CD4-positive, alpha-beta T cell (primary cell): Measurements from ENCODE around the gene GAPDH. TPM values are rescaled to one million over a fixed set of nuclear protein-coding genes. Genes with fewer than 3 reads are reported as not detected.

Experiments
- ATAC-seq: fragments of 200-7000 bp; cut with Tn5 transposase; one replicate; pipeline ENCODE4 v1.10.0; 2022; ENCODE audit warnings: mild to moderate bottlenecking; ENCODE audit not compliant: poor library complexity
- CTCF ChIA-PET: fragments of 350-600 bp; sonication (Branson Sonifier 250); formaldehyde crosslinking; loops from one replicate; lab custom pipeline; 2021; ENCODE audit warnings: antibody characterized with exemption, inconsistent platforms; lab: Charles Lee
- POLR2A ChIA-PET: fragments of 350-600 bp; sonication (Branson Sonifier 250); formaldehyde crosslinking; loops from one replicate; lab custom pipeline; 2021; ENCODE audit warnings: antibody characterized with exemption, inconsistent platforms; lab: Charles Lee
- DNase-seq, 14 experiments: peaks; one replicate each; pipeline ENCODE4 v3.0.0-alpha.2; 2013 to 2020; ENCODE audit warnings: mixed read lengths in 2 of 14
- H3K27ac ChIP-seq, 2 donors: one replicate each; pipeline versions ENCODE4 v1.5.1 to v1.7.0; 2013; ENCODE audit warnings: low read length in 2 of 2, low read depth in 1 of 2, mild to moderate bottlenecking in 1 of 2
- H3K27me3 ChIP-seq, 2 experiments: 1 replicate in 1 of 2; 2 replicates in 1 of 2; pipeline versions ENCODE4 v1.6.1 to v1.7.0; 2013; ENCODE audit warnings: low read length in 2 of 2, control low read depth in 1 of 2, mild to moderate bottlenecking in 1 of 2, moderate library complexity in 1 of 2; ENCODE audit not compliant: insufficient read depth in 2 of 2, control insufficient read depth in 1 of 2
- H3K36me3 ChIP-seq: one replicate; pipeline ENCODE4 v1.6.1; 2013; ENCODE audit warnings: low read length, control low read depth; ENCODE audit not compliant: insufficient read depth
- H3K4me1 ChIP-seq: one replicate; pipeline ENCODE4 v1.6.1; 2013; ENCODE audit warnings: low read length, control low read depth; ENCODE audit not compliant: insufficient read depth
- H3K4me3 ChIP-seq: one replicate; pipeline ENCODE4 v1.5.1; 2013; ENCODE audit warnings: mild to moderate bottlenecking, low read length, moderate library complexity
- H3K9me3 ChIP-seq, 2 experiments: 1 replicate in 1 of 2; 2 replicates in 1 of 2; pipeline versions ENCODE4 v1.6.1 to v1.7.0; 2013; ENCODE audit warnings: low read length in 2 of 2, mild to moderate bottlenecking in 2 of 2, control low read depth in 1 of 2, moderate library complexity in 1 of 2; ENCODE audit not compliant: control insufficient read depth in 1 of 2, insufficient read depth in 1 of 2
- H3K27ac Mint-ChIP-seq: one replicate; pipeline ENCODE4 v1.8.0; 2020; ENCODE audit warnings: mixed read lengths
- H3K27me3 Mint-ChIP-seq: one replicate; pipeline ENCODE4 v1.8.0; 2021; ENCODE audit warnings: mixed read lengths
- H3K36me3 Mint-ChIP-seq: one replicate; pipeline ENCODE4 v1.8.0; 2021; ENCODE audit warnings: low read depth, mixed read lengths
- H3K4me1 Mint-ChIP-seq: one replicate; pipeline ENCODE4 v1.8.0; 2021; ENCODE audit warnings: low read depth, mixed read lengths
- H3K4me3 Mint-ChIP-seq: one replicate; pipeline ENCODE4 v1.8.0; 2020; ENCODE audit warnings: mild to moderate bottlenecking, mixed read lengths
- H3K9me3 Mint-ChIP-seq: one replicate; pipeline ENCODE4 v1.8.0; 2020; ENCODE audit warnings: mixed read lengths
- CTCF ChIP-seq: fragments of 200-600 bp; IDR thresholded peaks from one replicate; pipeline ENCODE4 v1.8.0; 2022; ENCODE audit warnings: antibody characterized with exemption, mild to moderate bottlenecking
- intact Hi-C, 2 experiments: fragments of 100-400 bp; cut with DNase I in 1 of 2; cut with micrococcal nuclease in 1 of 2; formaldehyde crosslinking; loops; one replicate each; pipeline versions ENCODE4 v1.15.1 to v1.9.0; 2023 to 2025; cut with DNase I, micrococcal nuclease
- total RNA-seq, 174 experiments: library from RNA in 2 of 174; stranded (reverse) in 2 of 174; gene quantifications; one replicate each; pipeline ENCODE4 v1.2.3 and lab custom pipeline; 2021 to 2026

The GAPDH gene
- total RNA-seq, 2 experiments from 2014 or later, result 498 to 508 TPM

DNA sequence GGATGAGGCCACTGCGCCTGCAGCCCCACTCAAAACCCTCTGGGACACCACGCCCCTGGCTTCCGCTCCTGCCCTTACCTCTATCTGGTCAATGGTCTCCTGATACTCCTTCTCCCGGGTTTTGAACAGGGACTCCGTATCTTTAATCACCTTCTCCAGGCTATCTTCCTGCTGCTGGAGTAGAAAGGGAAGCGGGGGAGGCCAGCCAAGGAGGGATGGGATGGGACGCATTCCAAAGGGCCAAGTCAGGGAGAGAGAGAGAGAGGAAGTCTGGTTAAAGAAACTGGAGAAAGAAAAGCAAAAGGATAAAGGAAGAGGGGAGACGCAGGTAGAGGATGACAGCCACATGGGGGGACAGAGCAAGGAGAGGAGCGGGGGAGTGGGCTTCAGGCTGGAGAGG, 13.7 kb downstream of the GAPDH start:
- POLR2A ChIA-PET, result no interaction called here
- ATAC-seq, result no peak
- no peak overlapping the region for H3K27ac Mint-ChIP-seq

DNA sequence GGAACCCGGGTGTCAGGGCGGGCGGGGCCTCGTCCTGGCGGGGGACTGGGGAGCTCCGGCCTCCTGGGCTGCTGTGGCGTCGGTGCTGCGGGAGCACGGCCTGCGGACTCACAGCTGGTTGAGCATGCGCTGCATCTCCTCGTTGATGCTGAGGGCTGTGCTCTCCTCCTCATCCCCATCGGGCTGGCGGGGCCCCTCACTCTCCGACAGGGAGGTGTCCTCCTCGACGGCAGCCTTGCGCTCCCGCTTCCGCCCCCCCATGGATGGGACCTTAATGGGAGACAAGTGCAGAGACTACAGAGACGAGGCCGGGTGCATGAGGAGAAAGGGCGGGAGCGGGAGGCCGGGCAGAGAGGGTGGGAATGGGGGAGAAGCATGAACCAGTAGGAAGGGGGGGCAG, 14.2 kb downstream of the GAPDH start:
- Mint-ChIP-seq H3K27me3 (no peaks in the 10 kb centered on the region), H3K27ac (no peak overlapping the region), H3K4me3 (no peak overlapping the region), H3K4me1 (peaks cover 20% of the 10 kb centered on the region), H3K9me3 (no peaks in the 10 kb centered on the region), H3K36me3 (peaks cover 59% of the 10 kb centered on the region)
- Histone ChIP-seq H3K4me3 (no peak overlapping the region), H3K27me3 (no peaks in the 10 kb centered on the region), H3K4me1 (peaks cover 43% of the 10 kb centered on the region), H3K36me3 (peaks cover 82% of the 10 kb centered on the region), H3K27ac (no peak overlapping the region), H3K9me3 (no peaks in the 10 kb centered on the region)
- DNase-seq, result no peak
- ChIA-PET CTCF (no interaction called here), POLR2A (no interaction called here)
- TF ChIP-seq CTCF, result no peak
- intact Hi-C loops, result no loop called here
- ATAC-seq, result no peak

More for the DNA sequence above, 13.7 kb downstream of the GAPDH start:
- Mint-ChIP-seq H3K27me3 (no peaks in the 10 kb centered on the region), H3K36me3 (peaks cover 61% of the 10 kb centered on the region), H3K9me3 (no peaks in the 10 kb centered on the region), H3K4me3 (no peak overlapping the region), H3K4me1 (peaks cover 18% of the 10 kb centered on the region)
- no peak for TF ChIP-seq CTCF
- H3K27me3 ChIP-seq, result no peaks in the 10 kb centered on the region
- intact Hi-C loops, result no loop called here
- H3K27ac ChIP-seq, result no peak overlapping the region
- peaks cover 37% of the 10 kb centered on the region for H3K4me1 ChIP-seq
- H3K4me3 ChIP-seq, result no peak overlapping the region
- CTCF ChIA-PET, result no interaction called here
- H3K36me3 ChIP-seq, result peaks cover 79% of the 10 kb centered on the region
- DNase-seq, result no peak
- no peaks in the 10 kb centered on the region for H3K9me3 ChIP-seq

GRCh38 chr12:6548966-6549683, 14.8 kb downstream of the GAPDH start:
- Mint-ChIP-seq H3K36me3 (peaks cover 65% of the 10 kb centered on the region), H3K4me3 (no peak overlapping the region), H3K27me3 (no peaks in the 10 kb centered on the region), H3K4me1 (peaks cover 26% of the 10 kb centered on the region), H3K9me3 (no peaks in the 10 kb centered on the region), H3K27ac (peak overlapping the region; percentile 49)
- DNase-seq, result peak in 2 of 14 experiments; percentile 36 to 53
- intact Hi-C loops, result no loop called here
- H3K27ac ChIP-seq, result no peak overlapping the region
- CTCF ChIA-PET, result no interaction called here
- POLR2A ChIA-PET, result no interaction called here
- no peaks in the 10 kb centered on the region for H3K9me3 ChIP-seq
- no peak for TF ChIP-seq CTCF
- peaks cover 82% of the 10 kb centered on the region for H3K36me3 ChIP-seq
- no peak overlapping the region for H3K4me3 ChIP-seq
- H3K27me3 ChIP-seq, result no peaks in the 10 kb centered on the region
- no peak for ATAC-seq
- peaks cover 49% of the 10 kb centered on the region for H3K4me1 ChIP-seq
